ENCODE measurements around the gene DNAH3.

- no peak for TF ChIP-seq POLR2A (IDR thresholded peaks at IDR 0.05)
- TF ChIP-seq, protein P1, sequence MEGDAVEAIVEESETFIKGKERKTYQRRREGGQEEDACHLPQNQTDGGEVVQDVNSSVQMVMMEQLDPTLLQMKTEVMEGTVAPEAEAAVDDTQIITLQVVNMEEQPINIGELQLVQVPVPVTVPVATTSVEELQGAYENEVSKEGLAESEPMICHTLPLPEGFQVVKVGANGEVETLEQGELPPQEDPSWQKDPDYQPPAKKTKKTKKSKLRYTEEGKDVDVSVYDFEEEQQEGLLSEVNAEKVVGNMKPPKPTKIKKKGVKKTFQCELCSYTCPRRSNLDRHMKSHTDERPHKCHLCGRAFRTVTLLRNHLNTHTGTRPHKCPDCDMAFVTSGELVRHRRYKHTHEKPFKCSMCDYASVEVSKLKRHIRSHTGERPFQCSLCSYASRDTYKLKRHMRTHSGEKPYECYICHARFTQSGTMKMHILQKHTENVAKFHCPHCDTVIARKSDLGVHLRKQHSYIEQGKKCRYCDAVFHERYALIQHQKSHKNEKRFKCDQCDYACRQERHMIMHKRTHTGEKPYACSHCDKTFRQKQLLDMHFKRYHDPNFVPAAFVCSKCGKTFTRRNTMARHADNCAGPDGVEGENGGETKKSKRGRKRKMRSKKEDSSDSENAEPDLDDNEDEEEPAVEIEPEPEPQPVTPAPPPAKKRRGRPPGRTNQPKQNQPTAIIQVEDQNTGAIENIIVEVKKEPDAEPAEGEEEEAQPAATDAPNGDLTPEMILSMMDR (IDR thresholded peaks at IDR 0.05): no peak
These were observed 22.0 kb upstream of the DNAH3 start for GRCh38 chr16:21172650-21173049.
